OCI-LY7 (cell line): ENCODE data around the gene FAM111B.

Experiments used
- CTCF ChIP-seq: fragments of 200-600 bp; sonication (generic); conservative IDR thresholded peaks from 2 replicates; pipeline ENCODE4 v1.5.1; 2014; ENCODE audit warnings: mild to moderate bottlenecking, antibody characterized with exemption, low read length, moderate library complexity, mixed read lengths
- EZH2phosphoT487 ChIP-seq: fragments of 200-600 bp; sonication (generic); IDR thresholded peaks from 2 replicates; pipeline ENCODE4 v1.6.1; 2018; ENCODE audit warnings: low read depth, borderline replicate concordance, mild to moderate bottlenecking, mixed run types, antibody characterized with exemption, low read length, moderate library complexity, mixed read lengths

- no peak for TF ChIP-seq CTCF
- no peak for TF ChIP-seq EZH2phosphoT487
Measured at GRCh38 chr11:59144096-59144495, 37.1 kb downstream of the FAM111B start.
